Activated effector memory CD4-positive, alpha-beta T cell treated with anti-CD3 and anti-CD28 coated beads, Interleukin-2, amount 50 U/mL, for 16 hours (primary cell): Measurements from ENCODE around the gene HOXD9.

Experiments
- DNase-seq: peaks from one replicate; pipeline ENCODE4 v3.0.0-alpha.2; 2020

Gene HOXD9

DNA sequence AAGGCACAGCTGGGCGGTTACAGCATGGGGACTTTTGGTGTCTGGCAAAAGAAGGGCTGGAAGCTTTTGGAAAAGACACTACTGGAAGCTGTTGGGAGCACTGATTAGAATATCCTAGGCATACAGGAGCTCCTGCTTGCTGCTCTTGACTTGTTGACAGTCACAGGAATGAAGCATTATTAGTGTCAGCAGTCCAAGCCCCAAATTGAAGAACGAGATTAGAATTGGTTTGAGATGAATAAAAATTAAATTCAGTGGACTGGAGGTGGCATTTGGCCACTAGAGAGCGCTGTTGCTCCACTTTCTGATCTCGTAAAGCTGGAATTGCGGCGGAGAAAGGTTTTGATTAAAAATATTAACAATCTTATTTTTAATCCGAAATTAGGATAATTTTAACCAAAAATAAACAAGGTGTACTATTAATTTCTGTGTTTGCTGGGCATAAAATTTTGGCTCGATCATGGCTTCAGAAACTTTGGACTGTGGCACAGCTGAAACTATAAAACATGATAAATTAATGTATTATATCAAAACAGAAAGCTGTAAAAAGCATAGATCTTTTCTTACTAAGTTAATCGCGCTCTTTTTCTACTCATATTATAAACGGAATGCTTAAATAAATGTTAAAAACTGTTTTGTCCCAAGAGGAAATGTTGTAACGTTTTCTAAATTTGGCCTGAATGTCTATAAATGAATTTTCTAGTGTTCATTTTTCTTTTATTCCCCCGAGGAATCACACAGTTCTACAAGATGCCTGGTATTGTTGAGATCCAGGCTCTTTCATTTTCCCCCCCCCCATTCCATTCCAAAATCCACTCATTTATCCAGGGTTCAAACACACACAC is 4.6 kb downstream of the HOXD9 start:
- peak; percentile 87 for DNase-seq

DNA sequence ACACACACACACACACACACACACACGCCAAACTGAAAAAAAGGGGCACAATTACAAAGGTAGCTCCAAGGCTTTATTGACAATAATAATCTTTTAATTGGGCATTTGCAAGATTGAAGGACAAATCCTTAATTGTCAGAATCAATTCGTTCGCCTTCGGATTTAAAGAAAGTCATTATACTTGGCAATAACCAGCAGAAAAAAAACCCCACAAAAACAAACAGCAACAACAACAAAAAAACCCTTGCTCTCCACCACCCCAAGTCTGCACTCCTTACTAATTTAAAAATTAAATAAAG is 5.2 kb downstream of the HOXD9 start:
- no peak for DNase-seq

DNA sequence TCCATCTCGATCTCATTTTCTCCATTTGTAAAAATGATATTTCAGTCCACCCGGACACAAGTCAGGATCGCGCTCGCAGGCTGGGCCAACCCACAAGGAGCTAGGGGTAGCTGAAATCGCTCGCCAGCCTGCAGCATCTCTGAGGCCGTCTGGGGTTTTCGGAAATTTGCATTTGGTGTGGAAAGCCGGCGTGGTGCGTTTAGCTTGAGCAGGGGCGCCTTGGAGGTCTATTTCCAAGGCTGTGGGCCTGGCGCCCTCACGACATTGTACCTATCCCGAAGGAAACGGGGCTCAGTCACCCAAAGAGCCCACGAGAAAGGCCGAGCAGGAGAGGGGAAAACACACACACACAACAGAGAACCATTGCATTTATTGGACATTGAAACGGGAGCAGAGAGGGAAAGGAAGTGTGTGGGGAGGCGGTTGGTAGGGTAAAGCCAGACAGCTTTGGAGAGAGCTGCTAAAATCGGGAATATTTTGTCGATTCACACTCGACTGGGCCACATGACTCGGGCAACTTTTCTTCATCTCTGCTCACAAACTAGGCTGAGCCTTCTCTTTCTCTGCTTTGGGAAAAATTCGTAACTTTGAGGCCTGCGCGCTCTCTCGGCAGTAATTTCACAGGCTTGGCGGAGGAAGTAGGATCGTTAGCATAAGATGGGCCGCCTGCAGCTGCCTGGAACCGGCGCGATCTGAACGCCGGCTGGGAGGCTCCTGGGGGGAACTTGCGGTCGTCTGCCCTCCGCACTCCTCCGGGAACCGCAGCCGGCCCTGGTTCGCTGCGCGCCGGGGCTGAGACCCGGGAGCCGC is 5.9 kb downstream of the HOXD9 start:
- DNase-seq, result no peak

DNA sequence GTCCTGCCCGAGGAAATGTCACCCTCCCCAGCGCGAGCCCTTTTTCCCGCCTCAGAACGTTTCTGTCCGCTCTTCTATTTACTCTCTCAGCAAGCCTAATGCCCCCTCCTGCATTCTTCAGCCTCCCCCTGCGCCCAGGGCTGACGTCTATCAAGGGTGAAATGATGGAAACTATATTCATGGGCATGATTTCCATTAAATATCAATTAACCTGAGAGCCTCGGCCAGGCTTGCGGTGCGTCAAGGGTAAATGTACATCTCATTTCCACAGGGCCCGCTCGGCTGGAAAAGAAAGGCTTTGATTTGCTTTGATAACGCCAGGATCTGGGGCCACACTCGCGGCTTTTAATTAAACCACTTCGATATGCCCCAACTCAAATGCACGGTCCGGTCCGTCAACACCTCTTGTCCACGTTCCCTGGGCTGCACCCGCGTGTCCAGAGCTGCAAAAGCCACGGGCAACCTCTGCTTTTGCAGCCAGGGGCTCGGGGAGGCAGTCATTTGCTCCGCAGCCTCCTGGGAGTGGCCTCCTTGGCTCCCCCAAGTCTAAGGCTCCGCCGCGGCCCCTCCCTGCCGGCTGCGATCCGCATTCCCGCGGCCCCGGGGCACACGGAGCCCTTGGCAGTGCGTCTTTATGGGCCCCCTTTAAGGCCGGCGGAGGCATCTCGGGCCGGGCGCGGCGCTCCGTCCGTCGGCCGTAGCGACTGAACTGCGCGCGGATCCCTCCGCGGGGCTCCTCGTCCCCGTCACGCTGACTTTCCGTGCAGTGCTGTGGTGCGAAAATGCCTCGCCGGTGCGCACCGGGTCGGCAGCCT is 6.7 kb downstream of the HOXD9 start, which contains the start of gene HOXD8:
Gene HOXD8, plus strand, starts transcription at position 724 of the 815 bp plus-strand sequence. CDS start 662 bp downstream, outside the sequence.
- DNase-seq, result no peak

DNA sequence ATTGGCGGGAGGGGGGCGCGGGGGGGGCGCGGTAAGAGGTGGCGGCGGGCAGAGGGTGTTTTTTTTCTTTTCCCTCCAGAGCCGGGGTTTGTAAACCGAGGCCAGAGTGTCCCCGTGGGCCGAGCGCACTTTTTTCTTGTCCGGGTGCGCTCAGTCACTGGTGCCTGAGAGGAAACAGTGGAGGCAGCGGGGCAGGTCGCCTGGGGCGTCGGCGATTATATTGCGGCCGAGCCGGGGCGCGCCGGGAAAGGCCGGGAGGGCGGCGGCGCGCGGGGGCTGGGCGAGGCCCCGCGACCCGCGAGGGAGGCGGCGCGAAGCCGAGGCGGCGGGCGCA is 7.3 kb downstream of the HOXD9 start:
- DNase-seq, result no peak

DNA sequence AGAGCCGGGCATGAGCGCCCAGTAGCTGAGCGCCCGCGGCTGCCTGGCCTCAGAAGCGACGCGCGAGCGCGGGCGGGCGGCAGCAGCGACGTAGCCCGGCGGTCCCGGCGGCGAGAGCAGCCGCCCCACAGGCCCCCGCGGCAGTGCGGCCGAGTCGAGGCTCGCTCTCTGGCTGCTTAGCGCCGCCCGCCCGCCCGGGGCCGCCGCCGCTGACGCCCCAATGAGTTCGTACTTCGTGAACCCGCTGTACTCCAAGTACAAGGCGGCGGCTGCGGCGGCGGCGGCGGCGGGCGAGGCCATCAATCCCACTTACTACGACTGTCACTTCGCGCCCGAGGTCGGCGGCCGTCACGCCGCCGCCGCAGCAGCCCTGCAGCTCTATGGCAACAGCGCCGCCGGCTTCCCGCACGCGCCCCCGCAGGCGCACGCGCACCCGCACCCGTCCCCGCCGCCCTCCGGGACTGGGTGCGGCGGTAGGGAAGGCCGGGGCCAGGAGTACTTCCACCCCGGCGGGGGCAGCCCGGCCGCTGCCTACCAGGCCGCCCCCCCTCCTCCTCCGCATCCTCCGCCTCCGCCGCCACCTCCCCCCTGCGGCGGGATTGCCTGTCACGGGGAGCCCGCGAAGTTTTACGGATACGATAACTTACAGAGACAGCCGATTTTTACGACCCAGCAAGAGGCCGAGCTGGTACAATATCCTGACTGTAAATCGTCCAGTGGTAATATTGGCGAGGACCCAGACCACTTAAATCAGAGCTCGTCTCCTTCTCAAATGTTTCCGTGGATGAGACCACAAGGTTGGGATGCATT is 7.8 kb downstream of the HOXD9 start:
- no peak for DNase-seq

DNA sequence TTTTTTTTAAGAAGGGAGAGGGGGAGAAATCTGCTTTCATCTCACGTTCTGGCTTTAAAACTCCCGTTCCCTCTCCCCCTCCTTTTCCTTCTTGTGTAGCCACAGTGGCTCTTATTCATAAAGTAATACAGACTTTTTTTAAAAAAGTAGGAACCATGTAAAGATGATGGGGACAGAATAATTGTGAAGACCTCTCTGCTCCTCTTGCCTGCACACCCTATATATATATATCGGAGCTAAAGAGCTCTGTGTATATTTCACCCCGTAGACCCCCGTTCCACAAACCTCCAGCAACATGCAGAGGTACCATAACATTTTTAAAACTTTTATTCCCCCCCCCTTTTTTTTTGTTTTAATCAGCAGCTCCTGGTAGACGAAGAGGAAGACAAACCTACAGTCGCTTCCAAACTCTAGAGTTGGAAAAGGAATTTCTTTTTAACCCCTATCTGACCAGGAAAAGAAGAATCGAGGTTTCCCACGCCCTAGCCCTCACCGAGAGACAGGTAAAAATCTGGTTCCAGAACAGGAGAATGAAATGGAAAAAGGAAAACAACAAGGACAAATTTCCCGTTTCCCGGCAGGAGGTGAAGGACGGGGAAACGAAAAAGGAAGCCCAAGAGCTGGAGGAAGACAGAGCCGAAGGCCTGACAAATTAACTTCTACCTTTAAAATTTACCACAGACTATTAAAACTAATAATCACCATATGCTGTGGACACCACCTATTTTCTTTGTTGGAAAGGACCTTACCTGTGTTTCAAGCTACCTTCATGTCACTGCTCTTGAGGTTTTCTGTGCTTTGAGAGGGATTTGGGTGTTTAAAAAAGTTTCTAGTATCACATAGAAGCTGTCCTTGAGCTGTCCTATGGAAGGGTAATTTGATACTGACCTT is 8.7 kb downstream of the HOXD9 start:
- no peak for DNase-seq

DNA sequence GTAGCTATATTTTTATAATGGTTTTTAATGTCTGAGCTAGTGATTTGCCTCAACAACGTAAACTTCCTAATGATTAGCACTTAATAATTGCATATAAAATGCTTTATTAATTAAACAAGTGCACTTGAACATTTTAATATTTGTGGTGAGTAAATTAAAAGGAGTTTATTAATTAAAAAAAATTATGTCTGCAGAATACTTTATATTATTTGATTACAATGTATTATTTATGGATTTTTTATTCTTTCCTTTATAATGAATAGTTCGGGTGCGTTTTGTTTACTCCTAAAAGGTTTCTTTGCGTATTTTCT is 9.3 kb downstream of the HOXD9 start:
- DNase-seq, result no peak

DNA sequence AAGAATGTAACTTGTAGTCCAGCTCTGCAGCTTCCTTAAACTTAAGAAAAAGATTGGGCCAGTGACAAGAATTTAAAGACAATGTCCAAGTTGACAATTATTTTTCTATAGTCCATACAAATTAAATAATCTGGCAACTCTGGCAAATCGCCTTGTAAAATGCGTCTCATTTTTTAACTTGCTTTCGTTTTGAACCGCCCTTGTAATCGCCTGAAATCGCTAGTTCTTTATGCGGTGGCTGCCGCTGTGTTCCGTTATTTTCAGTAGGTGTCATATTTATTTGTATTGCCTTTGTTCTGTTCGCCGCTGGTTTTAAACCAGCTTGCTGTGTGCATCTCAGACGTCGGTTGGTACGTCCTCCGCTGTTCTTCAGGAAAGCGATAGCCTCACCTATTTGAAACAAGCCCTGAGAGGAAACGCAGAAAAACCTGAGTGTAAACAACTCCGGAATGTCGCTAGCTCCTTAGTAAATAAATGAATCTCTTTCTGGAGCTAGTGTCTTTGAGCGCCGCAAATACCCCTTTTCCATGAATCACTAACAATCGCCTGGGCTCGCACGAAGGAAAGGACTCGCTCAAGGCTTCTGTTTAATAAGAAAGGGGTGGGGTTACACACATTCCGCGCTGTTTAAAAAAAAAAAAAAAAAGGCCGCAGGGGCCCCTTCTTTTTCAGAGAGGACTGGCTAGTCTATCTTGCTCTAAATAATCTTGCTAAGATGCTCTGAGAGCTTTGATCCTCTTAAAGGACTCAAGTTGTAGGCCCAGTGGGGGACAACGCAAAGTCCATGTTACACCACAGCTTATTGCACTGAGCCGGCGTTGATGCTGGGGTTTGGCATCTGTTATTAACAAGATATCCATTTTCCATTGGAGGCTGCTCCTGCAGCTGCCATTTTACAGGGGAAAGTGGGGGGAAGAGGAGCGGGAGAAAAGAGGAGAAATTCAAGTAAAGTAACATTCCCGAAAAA is 10.0 kb downstream of the HOXD9 start:
- DNase-seq, result no peak

DNA sequence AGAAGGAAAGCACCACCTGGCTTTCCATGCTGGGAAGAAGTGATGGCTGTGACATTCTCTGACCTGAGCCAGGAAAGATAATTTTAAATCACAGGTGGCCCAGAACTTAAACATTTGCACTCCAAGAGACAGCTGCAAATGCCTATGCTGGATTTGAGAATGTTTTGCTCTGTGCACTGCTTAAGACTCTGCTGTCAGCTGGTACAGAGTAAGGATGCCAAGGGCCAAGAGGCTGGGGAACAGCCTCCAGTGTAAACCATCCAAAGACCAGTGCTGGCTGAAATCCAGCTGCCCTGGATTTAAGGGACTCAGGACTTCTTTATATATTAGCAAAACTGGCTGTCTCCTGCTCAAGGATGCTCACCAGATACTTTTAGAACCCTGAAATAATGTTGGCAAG is 10.9 kb downstream of the HOXD9 start:
- DNase-seq, result no peak

DNA sequence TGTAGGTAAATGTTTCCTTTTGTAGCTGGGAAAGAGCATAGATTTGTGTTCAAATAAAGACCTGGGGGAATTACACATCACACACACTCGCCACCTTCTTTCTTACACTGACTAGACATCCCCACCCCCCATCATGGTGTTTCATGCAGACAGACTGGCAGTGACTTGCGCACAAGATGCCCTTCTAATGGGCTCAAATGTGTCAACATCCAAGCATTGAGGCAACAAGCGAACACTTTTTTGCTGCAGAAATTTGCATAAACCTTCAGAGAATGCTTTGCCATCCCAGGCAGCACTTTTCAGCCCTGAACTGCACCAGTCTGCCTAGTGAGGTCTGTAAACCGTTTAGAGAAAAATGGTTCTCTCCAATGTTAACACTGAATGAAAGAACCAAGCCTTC is 11.5 kb downstream of the HOXD9 start:
- DNase-seq, result no peak

DNA sequence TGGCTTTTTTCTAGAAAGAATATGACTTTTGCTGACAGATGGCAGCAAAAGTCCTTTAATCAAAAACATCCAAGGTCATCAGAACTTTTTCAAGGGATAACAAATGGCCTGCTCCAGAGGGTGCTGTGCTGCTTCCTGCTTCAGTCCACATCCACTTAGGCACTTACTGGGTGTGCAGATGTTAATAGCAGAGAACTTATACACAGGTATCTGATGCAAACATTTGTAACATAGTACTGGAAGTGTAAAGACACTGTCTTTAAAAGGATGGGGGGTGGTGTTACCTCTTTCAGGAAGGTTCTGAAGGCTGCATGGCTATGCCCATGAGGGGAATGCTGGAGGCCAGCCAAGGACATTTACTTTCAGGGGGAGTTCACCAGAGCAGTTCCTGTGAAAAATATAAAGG is 12.5 kb downstream of the HOXD9 start:
- DNase-seq, result no peak

DNA sequence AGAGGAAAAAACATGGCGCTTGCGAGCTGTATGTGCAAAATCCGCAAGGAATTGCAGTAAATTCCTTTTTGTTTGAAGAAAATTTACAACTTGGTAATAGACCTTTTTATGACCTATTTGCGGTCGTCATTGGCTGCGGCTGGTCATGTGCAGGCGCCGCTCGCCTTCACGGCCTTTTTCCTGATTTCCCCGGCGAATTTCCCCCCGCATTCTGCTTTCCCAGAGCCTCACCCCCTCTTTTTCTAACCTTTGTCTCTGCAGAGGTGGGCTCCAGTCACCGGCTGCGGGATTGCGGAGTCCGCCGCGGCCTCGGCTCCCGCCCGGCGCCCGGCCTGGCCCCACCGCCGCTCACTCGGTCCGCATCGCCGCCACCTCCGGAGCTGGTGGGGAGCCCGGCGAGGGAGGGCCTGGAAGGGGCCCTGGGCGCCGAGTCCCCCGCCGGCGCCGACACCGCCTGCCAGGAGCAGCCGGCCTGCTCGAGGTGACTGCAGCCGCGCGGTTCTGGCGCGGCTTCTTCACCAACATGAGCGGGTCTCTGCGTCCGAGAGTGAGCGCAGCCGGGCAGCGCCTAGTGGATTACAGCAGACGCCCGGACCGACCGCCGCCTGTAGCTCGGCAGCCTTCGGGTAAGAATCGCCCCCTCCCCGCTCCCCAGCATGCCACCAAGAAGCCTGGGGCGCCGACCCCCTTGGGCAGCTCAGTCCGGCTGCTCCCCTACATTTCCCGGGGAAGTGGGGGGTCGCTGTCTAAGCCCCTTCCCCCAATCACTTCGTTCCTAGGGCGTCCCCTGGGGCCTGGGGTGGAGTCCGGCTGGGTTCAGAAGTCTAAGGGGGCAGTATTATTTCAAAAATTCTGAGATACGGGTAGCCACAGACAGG is 14.1 kb downstream of the HOXD9 start:
- DNase-seq, result no peak

DNA sequence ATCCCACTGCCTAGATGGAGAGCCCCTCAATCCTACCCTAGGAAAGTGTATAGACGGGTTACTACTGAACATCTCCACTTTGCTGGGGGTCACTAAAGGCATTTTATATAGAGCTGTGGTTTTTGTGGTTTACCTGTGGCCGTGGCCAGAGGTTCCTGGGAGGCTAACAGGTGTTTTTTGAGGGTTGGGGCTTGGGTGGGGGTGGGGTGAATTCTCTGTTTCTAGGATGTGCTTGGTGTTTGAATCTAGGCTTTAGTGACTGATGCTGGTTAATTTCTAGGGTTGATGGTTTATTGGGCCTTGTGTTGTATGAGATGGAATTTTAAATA is 14.7 kb downstream of the HOXD9 start:
- no peak for DNase-seq

DNA sequence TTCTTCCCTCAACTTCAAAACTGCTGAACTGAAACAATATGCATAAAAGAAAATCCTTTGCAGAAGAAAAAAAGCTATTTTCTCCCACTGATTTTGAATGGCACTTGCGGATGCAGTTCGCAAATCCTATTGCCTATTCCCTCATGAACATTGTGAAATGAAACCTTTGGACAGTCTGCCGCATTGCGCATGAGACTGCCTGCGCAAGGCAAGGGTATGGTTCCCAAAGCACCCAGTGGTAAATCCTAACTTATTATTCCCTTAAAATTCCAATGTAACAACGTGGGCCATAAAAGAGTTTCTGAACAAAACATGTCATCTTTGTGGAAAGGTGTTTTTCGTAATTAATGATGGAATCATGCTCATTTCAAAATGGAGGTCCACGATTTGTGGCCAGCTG is 15.4 kb downstream of the HOXD9 start:
- DNase-seq, result no peak

DNA sequence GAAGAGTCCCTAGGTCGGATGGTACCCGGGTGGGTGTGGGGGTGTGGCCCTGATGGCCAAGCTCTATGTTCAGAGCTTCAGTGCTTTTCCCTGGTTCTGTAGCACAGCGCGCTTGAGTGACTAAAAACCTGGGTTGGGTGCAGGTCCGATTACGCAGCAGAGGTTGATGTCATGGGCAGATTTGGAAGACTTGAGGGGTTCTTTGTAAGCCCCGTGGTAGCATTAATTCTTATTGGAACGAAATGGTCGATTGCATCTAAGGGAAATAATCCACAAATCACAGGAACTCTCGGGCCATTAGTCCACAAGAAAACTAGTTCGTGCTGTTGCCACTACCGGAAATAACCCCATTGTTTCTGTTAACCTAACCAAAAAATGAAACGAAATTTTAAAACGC is 16.0 kb downstream of the HOXD9 start:
- DNase-seq, result no peak

DNA sequence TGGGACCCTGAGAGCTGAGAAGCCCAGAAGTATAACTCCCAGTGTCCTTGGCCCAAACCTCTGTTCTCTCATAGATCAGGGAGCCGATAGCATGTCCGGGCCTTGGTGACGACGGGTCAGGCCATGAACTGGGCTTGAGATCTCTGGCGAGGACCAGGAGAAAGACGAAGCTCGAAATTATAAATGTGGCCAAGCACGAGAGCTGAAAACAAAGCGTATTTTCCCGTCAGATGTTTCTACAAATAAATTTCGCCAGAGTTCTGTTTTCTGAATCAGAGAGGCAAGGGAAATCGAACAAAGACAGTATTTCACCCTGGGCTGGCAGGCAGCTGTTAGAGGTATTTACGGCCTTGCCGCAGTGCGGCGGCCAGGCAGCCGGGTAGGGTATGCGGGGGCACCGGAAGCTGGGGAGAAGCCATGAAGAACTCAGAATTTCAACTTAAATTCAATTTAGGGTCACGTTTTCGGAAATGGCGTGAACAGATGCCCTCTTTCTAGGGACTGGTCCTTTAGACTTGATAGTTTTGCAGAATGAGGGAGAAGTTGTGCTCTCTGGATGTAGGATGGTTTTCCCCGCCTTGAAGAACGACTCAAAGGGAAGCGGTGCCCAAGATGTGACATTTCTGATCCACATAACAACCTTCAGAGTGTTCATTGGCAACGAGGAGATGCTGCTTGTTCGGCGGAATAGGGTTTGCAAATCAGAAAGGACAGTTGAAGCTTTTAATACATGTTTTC is 16.6 kb downstream of the HOXD9 start:
- no peak for DNase-seq

DNA sequence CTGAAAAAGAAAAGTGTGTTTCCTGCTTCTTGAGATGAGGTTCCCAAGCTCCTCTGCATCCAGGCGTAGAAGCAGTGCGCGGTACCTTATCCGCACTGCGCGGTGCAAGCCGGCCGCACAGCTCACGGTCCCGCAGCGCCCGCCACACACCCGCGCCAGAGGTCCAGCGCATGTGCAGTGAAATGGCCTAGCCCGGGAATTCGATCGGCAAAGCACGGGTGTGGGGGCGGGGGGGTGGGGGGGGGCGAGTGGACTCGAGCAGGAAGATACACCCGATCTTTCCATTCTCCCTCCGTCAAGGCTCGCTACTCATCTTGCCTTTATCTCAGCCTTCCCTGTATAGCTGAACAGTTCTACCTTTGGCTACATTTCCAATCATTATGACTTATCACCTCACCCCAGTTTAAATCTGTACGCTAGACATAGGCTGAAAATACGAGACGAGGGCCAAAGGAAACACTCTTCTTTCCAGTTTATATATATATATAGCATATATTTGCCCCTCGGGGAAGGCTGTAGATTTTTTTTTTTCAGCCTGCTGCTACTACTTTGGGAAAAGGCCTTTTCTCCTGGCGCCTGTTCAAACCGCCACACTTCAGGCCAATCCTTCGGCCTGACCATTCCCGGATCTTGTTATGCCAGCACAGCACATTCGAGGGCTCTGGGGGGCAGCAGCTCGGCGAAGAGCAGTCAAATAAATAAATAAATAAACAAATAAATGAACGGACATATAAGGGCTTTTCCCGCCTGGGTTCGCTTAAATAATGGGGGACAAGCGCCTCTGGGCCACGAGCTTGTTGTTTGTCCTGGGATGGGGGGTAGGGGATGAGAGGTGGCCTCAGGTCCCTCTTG is 17.4 kb downstream of the HOXD9 start:
- DNase-seq, result no peak
